ENCODE measurements around the gene NXF2B. TPM values are rescaled to one million over a fixed set of nuclear protein-coding genes. Genes with fewer than 3 reads are reported as not detected.
"Not testable (repeated sequence)": the region's sequence is repeated elsewhere in the genome, so short reads cannot be mapped to it uniquely, and the experiment has no call there.

Gene NXF2B, protein sequence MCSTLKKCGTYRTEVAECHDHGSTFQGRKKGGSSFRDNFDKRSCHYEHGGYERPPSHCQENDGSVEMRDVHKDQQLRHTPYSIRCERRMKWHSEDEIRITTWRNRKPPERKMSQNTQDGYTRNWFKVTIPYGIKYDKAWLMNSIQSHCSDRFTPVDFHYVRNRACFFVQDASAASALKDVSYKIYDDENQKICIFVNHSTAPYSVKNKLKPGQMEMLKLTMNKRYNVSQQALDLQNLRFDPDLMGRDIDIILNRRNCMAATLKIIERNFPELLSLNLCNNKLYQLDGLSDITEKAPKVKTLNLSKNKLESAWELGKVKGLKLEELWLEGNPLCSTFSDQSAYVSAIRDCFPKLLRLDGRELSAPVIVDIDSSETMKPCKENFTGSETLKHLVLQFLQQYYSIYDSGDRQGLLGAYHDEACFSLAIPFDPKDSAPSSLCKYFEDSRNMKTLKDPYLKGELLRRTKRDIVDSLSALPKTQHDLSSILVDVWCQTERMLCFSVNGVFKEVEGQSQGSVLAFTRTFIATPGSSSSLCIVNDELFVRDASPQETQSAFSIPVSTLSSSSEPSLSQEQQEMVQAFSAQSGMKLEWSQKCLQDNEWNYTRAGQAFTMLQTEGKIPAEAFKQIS
- total RNA-seq (not detected in 2 replicates), polyA plus RNA-seq (not detected in 2 replicates), polyA minus RNA-seq (not detected in 2 replicates), Bru-seq, nascent RNA (not detected), BruChase-seq, experiment 1, labeled RNA remaining after a 6-hour chase (not detected), BruChase-seq, experiment 2, labeled RNA remaining after a 2-hour chase (not detected)
- not detected in 2 replicates for polyA plus RNA-seq (2011; cell fraction: cytosol; rRNA removed)
- polyA plus RNA-seq (2011; cell fraction: nucleus; rRNA removed), result not detected in 2 replicates
- not detected in 2 replicates for polyA plus RNA-seq (2012)
- not detected for polyA minus RNA-seq (2011; cell fraction: cytosol; rRNA and poly(A)+ RNA removed)
- polyA minus RNA-seq (2011; cell fraction: nucleus; rRNA and poly(A)+ RNA removed), result not detected in 2 replicates
- long read RNA-seq, result 0 reads

DNA sequence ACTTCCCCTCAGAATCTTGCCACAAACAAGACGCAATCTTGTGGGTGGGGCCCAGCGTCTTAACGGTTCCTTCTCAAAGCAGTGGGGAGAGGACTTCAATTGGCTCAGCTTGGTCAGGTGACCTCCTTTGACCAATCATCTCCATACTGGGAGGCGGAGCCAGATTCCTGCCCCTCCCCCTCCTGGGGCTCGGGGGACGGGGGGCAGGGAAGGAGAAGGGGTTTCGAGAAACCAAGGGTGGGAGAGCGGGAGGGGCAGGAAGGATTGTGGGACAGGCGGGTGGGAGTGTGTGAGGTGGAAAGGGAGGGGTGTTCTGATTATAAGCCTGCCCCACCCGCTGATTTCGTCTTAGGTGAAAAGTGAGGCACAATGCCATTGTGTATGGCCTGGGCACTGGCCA is at the start of gene NXF2B:
TSS of gene NXF2B (minus strand) at position 101 of the 400 bp plus-strand sequence. CDS start 59,972 bp downstream, outside the sequence.
- H3K4me1 ChIP-seq (ENCODE audit: control insufficient read depth, extremely low read depth, insufficient read depth, low read length); H3K9ac ChIP-seq (replicated peaks; ENCODE audit: extremely low read depth, insufficient read depth, low read length); H3K27me3 ChIP-seq (ENCODE audit: control insufficient read depth in 2 of 2, insufficient read depth in 2 of 2, low read length in 2 of 2); H3K4me2 ChIP-seq (ENCODE audit: insufficient read depth, low read length); dilution Hi-C loops (cut with MboI; ENCODE audit: extremely low pct_ligation_motif_present, low sequenced_read_pairs); FAIRE-seq; H3K27ac ChIP-seq (ENCODE audit: insufficient read depth, low read depth, low read length); H2AFZ ChIP-seq (ENCODE audit: low read depth, low read length); H3K9me1 ChIP-seq (replicated peaks; ENCODE audit: control insufficient read depth, extremely low read depth, insufficient read depth, low read length); intact Hi-C loops (cut with micrococcal nuclease); POLR2A ChIA-PET; BruUV-seq (replicated peaks); H3K9me3 ChIP-seq (replicated peaks; ENCODE audit: control insufficient read depth, insufficient read depth, low read length); CTCF ChIA-PET; H3K36me3 ChIP-seq (ENCODE audit: control insufficient read depth in 2 of 2, extremely low read depth in 1 of 2, insufficient read depth in 2 of 2, low read length in 2 of 2); DNase-seq (ENCODE audit: low read depth, low spot score); H3K4me3 ChIP-seq (replicated peaks in 1 of 3; ENCODE audit: insufficient read depth in 1 of 3, low read depth in 1 of 3, low read length in 3 of 3); H4K20me1 ChIP-seq (replicated peaks; ENCODE audit: control insufficient read depth, extremely low read depth, insufficient read depth, low read length); H3K79me2 ChIP-seq (ENCODE audit: control insufficient read depth, insufficient read depth, low read length): not testable (repeated sequence)

DNA sequence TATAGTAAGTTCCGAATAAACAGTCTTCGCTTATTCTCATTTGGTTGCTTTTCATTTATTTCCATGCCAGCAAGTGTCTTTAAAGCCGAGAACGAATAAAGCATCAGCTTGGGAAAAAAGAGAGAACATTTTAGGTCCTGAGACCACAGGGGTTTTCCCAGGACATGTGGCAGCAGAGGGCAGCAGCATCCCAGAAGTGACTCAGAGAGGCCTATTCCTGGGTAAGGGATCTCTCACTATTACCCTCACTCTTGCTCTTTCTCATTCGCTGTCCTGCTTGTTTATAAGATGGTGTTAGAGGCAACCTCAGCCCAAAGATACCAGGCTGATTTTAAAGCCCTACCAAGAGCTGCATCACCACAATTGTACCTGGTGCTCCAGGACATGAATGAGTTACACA is 39.0 kb upstream of the NXF2B start:
- H4K20me1 ChIP-seq (replicated peaks; ENCODE audit: control insufficient read depth, extremely low read depth, insufficient read depth, low read length); POLR2A ChIA-PET; H3K27ac ChIP-seq (ENCODE audit: insufficient read depth, low read depth, low read length); intact Hi-C loops (cut with micrococcal nuclease); DNase-seq (ENCODE audit: low read depth, low spot score); H3K4me3 ChIP-seq (replicated peaks in 1 of 3; ENCODE audit: insufficient read depth in 1 of 3, low read depth in 1 of 3, low read length in 3 of 3); BruUV-seq (replicated peaks); CTCF ChIA-PET; H3K4me2 ChIP-seq (ENCODE audit: insufficient read depth, low read length); H3K9me3 ChIP-seq (replicated peaks; ENCODE audit: control insufficient read depth, insufficient read depth, low read length); H3K9me1 ChIP-seq (replicated peaks; ENCODE audit: control insufficient read depth, extremely low read depth, insufficient read depth, low read length); H3K9ac ChIP-seq (replicated peaks; ENCODE audit: extremely low read depth, insufficient read depth, low read length); H3K36me3 ChIP-seq (ENCODE audit: control insufficient read depth in 2 of 2, extremely low read depth in 1 of 2, insufficient read depth in 2 of 2, low read length in 2 of 2); H3K4me1 ChIP-seq (ENCODE audit: control insufficient read depth, extremely low read depth, insufficient read depth, low read length); H3K79me2 ChIP-seq (ENCODE audit: control insufficient read depth, insufficient read depth, low read length); dilution Hi-C loops (cut with MboI; ENCODE audit: extremely low pct_ligation_motif_present, low sequenced_read_pairs); H2AFZ ChIP-seq (ENCODE audit: low read depth, low read length); H3K27me3 ChIP-seq (ENCODE audit: control insufficient read depth in 2 of 2, insufficient read depth in 2 of 2, low read length in 2 of 2): not testable (repeated sequence)
- FAIRE-seq, result peak; percentile 26

DNA sequence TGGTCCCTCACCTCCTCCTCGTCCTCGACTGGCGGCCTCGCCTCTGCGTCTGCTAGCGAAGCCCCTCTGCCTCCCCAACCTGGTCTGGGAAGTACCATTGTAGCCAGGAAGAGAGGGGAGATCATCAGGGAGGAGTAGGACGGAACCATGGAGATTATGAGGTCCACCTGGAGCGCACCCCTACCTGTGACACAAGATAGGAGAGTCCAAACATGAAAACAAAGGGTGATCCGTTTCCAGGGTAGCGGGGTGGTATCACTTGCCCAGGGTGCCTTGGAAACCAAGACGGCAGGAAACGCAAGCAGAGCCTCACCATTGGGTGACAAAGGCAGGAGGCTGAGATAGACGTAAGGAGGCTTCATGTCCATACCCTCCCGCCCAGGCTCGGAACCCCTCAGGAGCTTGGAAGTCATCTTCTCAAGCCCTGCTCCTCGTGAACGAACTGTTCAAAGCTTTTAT is 32.0 kb upstream of the NXF2B start, which contains the start of gene TCP11X2:
TSS of gene TCP11X2 (minus strand) at position 51 of the 459 bp plus-strand sequence.
- H3K9me3 ChIP-seq (replicated peaks; ENCODE audit: control insufficient read depth, insufficient read depth, low read length); H3K4me3 ChIP-seq (replicated peaks in 1 of 3; ENCODE audit: insufficient read depth in 1 of 3, low read depth in 1 of 3, low read length in 3 of 3); H4K20me1 ChIP-seq (replicated peaks; ENCODE audit: control insufficient read depth, extremely low read depth, insufficient read depth, low read length); FAIRE-seq; BruUV-seq (replicated peaks); H3K4me1 ChIP-seq (ENCODE audit: control insufficient read depth, extremely low read depth, insufficient read depth, low read length); H3K36me3 ChIP-seq (ENCODE audit: control insufficient read depth in 2 of 2, extremely low read depth in 1 of 2, insufficient read depth in 2 of 2, low read length in 2 of 2); H3K9ac ChIP-seq (replicated peaks; ENCODE audit: extremely low read depth, insufficient read depth, low read length); H3K27ac ChIP-seq (ENCODE audit: insufficient read depth, low read depth, low read length); H3K79me2 ChIP-seq (ENCODE audit: control insufficient read depth, insufficient read depth, low read length); H3K9me1 ChIP-seq (replicated peaks; ENCODE audit: control insufficient read depth, extremely low read depth, insufficient read depth, low read length); dilution Hi-C loops (cut with MboI; ENCODE audit: extremely low pct_ligation_motif_present, low sequenced_read_pairs); H3K27me3 ChIP-seq (ENCODE audit: control insufficient read depth in 2 of 2, insufficient read depth in 2 of 2, low read length in 2 of 2); intact Hi-C loops (cut with micrococcal nuclease); CTCF ChIA-PET; POLR2A ChIA-PET; H3K4me2 ChIP-seq (ENCODE audit: insufficient read depth, low read length); DNase-seq (ENCODE audit: low read depth, low spot score); H2AFZ ChIP-seq (ENCODE audit: low read depth, low read length): not testable (repeated sequence)

DNA sequence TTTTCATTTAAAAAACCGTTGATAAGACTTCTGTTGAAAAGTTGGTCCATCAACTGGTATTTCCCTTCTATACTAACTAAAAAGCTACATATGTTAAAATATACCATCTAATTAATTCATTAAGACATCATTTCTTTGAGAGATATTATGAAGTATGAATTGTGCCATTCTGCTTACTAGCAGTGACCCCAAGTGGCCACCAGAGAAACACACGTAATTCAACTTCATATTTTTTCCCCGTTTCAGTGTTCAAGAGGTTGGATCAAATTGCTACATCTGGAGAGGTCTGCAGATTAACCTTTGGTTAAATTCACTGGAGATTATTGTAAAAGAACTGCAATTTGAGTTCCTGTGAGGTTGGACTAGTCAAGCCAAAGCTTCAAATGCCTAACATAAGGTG is 30.4 kb upstream of the NXF2B start:
- H4K20me1 ChIP-seq (replicated peaks; ENCODE audit: control insufficient read depth, extremely low read depth, insufficient read depth, low read length); H3K4me3 ChIP-seq (replicated peaks in 1 of 3; ENCODE audit: insufficient read depth in 1 of 3, low read depth in 1 of 3, low read length in 3 of 3); H3K27ac ChIP-seq (ENCODE audit: insufficient read depth, low read depth, low read length); H3K4me1 ChIP-seq (ENCODE audit: control insufficient read depth, extremely low read depth, insufficient read depth, low read length); H3K9ac ChIP-seq (replicated peaks; ENCODE audit: extremely low read depth, insufficient read depth, low read length); DNase-seq (ENCODE audit: low read depth, low spot score); H3K9me1 ChIP-seq (replicated peaks; ENCODE audit: control insufficient read depth, extremely low read depth, insufficient read depth, low read length); H2AFZ ChIP-seq (ENCODE audit: low read depth, low read length); dilution Hi-C loops (cut with MboI; ENCODE audit: extremely low pct_ligation_motif_present, low sequenced_read_pairs); H3K27me3 ChIP-seq (ENCODE audit: control insufficient read depth in 2 of 2, insufficient read depth in 2 of 2, low read length in 2 of 2); BruUV-seq (replicated peaks); H3K4me2 ChIP-seq (ENCODE audit: insufficient read depth, low read length); H3K79me2 ChIP-seq (ENCODE audit: control insufficient read depth, insufficient read depth, low read length); H3K36me3 ChIP-seq (ENCODE audit: control insufficient read depth in 2 of 2, extremely low read depth in 1 of 2, insufficient read depth in 2 of 2, low read length in 2 of 2); CTCF ChIA-PET; POLR2A ChIA-PET; H3K9me3 ChIP-seq (replicated peaks; ENCODE audit: control insufficient read depth, insufficient read depth, low read length); intact Hi-C loops (cut with micrococcal nuclease): not testable (repeated sequence)
- peak; percentile 87 for FAIRE-seq

Data from endothelial cell of umbilical vein (primary cell).